ENCODE measurements around the gene OR5AC2. TPM values are rescaled to one million over a fixed set of nuclear protein-coding genes. Genes with fewer than 3 reads are reported as not detected.

OR5AC2 gene
- polyA plus RNA-seq, 1 experiment, result not detected

DNA sequence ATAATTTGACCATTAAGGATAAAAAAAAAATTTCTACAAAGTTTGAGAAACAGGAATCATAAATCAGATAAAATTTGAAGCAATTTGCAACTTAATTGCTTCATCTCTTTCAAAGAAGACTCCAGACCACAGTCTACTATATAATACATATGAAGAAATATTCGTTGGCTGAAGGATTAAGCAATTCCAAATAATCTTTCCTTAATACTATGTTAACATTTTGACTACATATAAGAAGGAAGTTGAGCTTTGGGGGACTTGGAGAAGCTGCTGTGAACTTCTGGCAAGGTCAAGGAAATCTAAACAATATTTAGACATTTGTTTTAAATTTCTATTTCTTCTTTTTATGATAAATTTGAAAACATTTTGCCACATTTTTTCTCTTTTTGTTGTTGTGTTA, 38.4 kb upstream of the OR5AC2 start:
- H3K36me3 ChIP-seq (ENCODE audit: control insufficient read depth, insufficient read depth, low read length), result no peaks in the 10 kb centered on the region
- no peaks in the 10 kb centered on the region for H3K27me3 ChIP-seq (ENCODE audit: control insufficient read depth, insufficient read depth, low read length)
- TF ChIP-seq, protein P1, sequence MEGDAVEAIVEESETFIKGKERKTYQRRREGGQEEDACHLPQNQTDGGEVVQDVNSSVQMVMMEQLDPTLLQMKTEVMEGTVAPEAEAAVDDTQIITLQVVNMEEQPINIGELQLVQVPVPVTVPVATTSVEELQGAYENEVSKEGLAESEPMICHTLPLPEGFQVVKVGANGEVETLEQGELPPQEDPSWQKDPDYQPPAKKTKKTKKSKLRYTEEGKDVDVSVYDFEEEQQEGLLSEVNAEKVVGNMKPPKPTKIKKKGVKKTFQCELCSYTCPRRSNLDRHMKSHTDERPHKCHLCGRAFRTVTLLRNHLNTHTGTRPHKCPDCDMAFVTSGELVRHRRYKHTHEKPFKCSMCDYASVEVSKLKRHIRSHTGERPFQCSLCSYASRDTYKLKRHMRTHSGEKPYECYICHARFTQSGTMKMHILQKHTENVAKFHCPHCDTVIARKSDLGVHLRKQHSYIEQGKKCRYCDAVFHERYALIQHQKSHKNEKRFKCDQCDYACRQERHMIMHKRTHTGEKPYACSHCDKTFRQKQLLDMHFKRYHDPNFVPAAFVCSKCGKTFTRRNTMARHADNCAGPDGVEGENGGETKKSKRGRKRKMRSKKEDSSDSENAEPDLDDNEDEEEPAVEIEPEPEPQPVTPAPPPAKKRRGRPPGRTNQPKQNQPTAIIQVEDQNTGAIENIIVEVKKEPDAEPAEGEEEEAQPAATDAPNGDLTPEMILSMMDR (IDR thresholded peaks at IDR 0.05; ENCODE audit: insufficient read depth, low read depth, low read length), result no peak
- no peak overlapping the region for H3K4me3 ChIP-seq (ENCODE audit: low read depth, low read length)
- ChIA-PET CTCF (interaction anchor here (1.7 to 1.9 kb wide), 2 partner anchors 10 to 17 kb away, joined by 5 to 8 read pairs; no protein-coding TSS in a partner anchor), POLR2A (no interaction called here)
- no peak for DNase-seq (ENCODE audit: low read depth)

DNA sequence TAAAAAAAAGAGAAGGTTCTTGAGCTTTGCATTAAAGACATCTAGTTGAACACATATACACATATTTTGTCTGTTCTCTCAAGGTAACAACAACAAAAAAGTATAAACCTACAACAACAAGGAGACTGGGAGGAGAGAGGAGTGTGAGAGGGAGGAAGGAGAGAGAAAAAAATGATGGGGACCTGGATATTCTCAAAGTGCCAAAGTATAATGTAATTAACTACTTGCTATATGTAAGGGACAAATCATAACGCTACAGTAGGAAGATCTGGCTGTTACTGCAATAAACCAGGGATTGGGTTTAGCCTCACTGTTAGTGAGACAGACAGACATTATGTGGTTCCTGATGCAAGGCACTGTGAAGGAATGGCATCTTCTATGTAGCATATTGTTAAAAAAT, 37.7 kb upstream of the OR5AC2 start:
- ChIA-PET CTCF (interaction anchor here (0.8 to 1.9 kb wide), 3 partner anchors 11 to 255 kb away, joined by 3 to 8 read pairs (median 5); no protein-coding TSS in a partner anchor), POLR2A (no interaction called here)
- no peaks in the 10 kb centered on the region for H3K27me3 ChIP-seq (ENCODE audit: control insufficient read depth, insufficient read depth, low read length)
- no peaks in the 10 kb centered on the region for H3K36me3 ChIP-seq (ENCODE audit: control insufficient read depth, insufficient read depth, low read length)
- TF ChIP-seq, protein P1 (IDR thresholded peaks at IDR 0.05; ENCODE audit: insufficient read depth, low read depth, low read length), result no peak
- no peak for DNase-seq (ENCODE audit: low read depth)
- H3K4me3 ChIP-seq (ENCODE audit: low read depth, low read length), result no peak overlapping the region

DNA sequence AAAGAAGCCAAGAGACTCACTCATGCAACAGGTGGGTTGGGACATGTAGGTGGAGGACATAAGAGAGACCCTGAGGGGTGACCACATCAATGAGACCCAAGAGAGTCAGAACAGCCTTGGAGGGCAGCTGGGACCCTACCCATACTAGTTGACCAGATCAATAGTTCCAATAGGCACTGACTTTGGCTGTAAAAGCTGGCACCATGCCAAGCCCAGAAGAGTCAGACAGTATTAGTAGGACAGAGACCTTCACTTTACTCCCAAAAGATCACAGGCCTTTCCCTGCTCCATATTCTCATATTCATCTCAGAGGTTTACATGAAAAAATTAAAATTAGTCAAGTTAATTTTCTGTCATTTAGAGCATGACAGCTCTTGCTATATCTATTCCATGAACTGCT, 30.9 kb upstream of the OR5AC2 start:
- Histone ChIP-seq H3K4me3 (ENCODE audit: low read depth, low read length) (no peak overlapping the region), H3K36me3 (ENCODE audit: control insufficient read depth, insufficient read depth, low read length) (no peaks in the 10 kb centered on the region), H3K27me3 (ENCODE audit: control insufficient read depth, insufficient read depth, low read length) (no peaks in the 10 kb centered on the region)
- ChIA-PET CTCF (interaction anchor here (1.1 to 1.4 kb wide), 2 partner anchors 9 to 32 kb away, joined by 3 to 4 read pairs; no protein-coding TSS in a partner anchor), POLR2A (no interaction called here)
- no peak for DNase-seq (ENCODE audit: low read depth)
- TF ChIP-seq, protein P1 (IDR thresholded peaks at IDR 0.05; ENCODE audit: insufficient read depth, low read depth, low read length), result no peak

DNA sequence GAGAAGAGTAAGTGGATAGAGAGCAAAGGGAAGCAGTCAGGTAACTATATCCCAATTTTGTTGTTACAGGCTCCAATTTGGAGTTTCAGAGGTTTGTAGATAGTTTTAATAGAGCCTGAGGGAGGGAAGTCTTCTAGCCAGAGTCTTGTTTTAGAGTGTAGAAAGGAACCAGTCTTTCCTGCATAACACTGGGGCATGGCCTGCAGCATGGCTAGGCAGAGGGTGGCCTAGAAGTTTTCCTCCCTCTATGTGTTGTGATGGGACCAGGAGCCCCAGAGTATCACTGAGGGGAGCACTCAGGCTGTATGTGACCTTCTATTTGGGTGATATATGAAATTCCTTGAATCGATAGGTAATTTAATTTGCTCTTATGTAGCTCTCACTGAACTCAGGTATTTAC, 29.3 kb upstream of the OR5AC2 start:
- Histone ChIP-seq H3K4me3 (ENCODE audit: low read depth, low read length) (no peak overlapping the region), H3K27me3 (ENCODE audit: control insufficient read depth, insufficient read depth, low read length) (no peaks in the 10 kb centered on the region), H3K36me3 (ENCODE audit: control insufficient read depth, insufficient read depth, low read length) (no peaks in the 10 kb centered on the region)
- CTCF ChIA-PET, result no interaction called here
- POLR2A ChIA-PET, result no interaction called here
- DNase-seq (ENCODE audit: low read depth), result no peak
- TF ChIP-seq, protein P1 (IDR thresholded peaks at IDR 0.05; ENCODE audit: insufficient read depth, low read depth, low read length), result no peak

DNA sequence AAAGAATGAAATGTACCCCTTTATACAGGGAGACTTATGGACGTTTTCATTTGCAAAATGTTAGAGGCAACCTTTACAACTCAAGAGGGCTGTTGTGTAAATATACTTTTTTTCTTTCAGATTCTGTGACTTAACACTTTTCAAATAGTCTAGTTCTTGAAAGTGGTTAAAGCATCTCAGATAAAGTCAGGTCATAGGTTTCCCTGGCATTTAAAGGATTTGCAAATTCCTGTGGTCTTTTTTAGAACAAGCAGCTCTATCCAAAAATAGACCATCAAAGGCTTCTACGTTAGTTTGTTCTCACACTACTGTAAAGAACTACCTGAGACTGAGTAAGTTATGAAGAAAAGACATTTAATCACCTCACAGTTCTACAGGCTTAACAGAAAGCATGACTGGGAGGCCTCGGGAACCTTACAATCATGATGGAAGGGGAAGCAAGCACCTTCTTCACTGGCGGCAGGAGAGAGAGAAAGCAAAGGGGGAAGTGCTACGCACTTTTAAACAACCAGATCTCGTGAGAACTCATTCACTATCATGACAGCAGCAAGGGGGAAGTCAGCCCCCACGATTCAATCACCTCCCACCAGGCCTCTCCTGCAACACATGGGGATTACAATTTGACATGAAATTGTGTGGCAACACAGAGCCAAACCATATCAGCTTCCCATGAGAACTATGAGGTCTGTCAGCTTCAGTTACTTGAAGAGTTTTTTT, 28.6 kb upstream of the OR5AC2 start:
- H3K4me3 ChIP-seq (ENCODE audit: low read depth, low read length), result no peak overlapping the region
- no peaks in the 10 kb centered on the region for H3K27me3 ChIP-seq (ENCODE audit: control insufficient read depth, insufficient read depth, low read length)
- ChIA-PET CTCF (no interaction called here), POLR2A (no interaction called here)
- no peaks in the 10 kb centered on the region for H3K36me3 ChIP-seq (ENCODE audit: control insufficient read depth, insufficient read depth, low read length)
- TF ChIP-seq, protein P1 (IDR thresholded peaks at IDR 0.05; ENCODE audit: insufficient read depth, low read depth, low read length), result no peak
- no peak for DNase-seq (ENCODE audit: low read depth)

All from BJ (cell line).